K562 (cell line): ENCODE measurements around the gene MOB1B. TPM values are rescaled to one million over a fixed set of nuclear protein-coding genes. Genes with fewer than 3 reads are reported as not detected.

ENCODE experiments used
- ELF1 ChIP-seq: fragments of 200-800 bp; sonication (Bioruptor generic); IDR thresholded peaks from 2 replicates; pipeline ENCODE4 v1.6.1; 2016; ENCODE audit warnings: missing genetic modification characterization, missing compliant biosample characterization
- EWSR1 ChIP-seq: fragments of 450-650 bp; IDR thresholded peaks from 2 replicates; pipeline ENCODE4 v1.6.1; 2018; ENCODE audit warnings: borderline replicate concordance, mild to moderate bottlenecking, low read depth, moderate library complexity; ENCODE audit not compliant: partially characterized antibody
- FIP1L1 ChIP-seq: fragments of 200-400 bp; formaldehyde crosslinking; IDR thresholded peaks from 2 replicates; pipeline ENCODE4 v1.6.1; 2018; ENCODE audit warnings: mild to moderate bottlenecking, low read depth, low read length; ENCODE audit not compliant: poor library complexity, severe bottlenecking
- GTF2F1 ChIP-seq: IDR thresholded peaks from 2 replicates; pipeline ENCODE4 v1.6.1; 2011; ENCODE audit warnings: low read depth, low read length, improper control_type of control experiment
- HMGN3 ChIP-seq: IDR thresholded peaks from 2 replicates; pipeline ENCODE4 v1.6.1; 2011; ENCODE audit warnings: borderline replicate concordance, low read depth, mild to moderate bottlenecking, mixed read lengths, low read length; ENCODE audit not compliant: insufficient read length; ENCODE audit errors: extremely low read depth
- HOMEZ ChIP-seq: fragments of 250-450 bp; sonication (Bioruptor Pico); IDR thresholded peaks from 2 replicates; pipeline ENCODE4 v1.4.0; 2020; ENCODE audit warnings: mild to moderate bottlenecking, moderate library complexity
- MYBL2 ChIP-seq, 2 experiments: fragments of 450-650 bp in 1 of 2; sonication (generic) in 1 of 2; formaldehyde crosslinking in 1 of 2; IDR thresholded peaks; 2 replicates each; pipeline versions ENCODE4 v1.6.1 to v1.8.1; 2017 to 2022; ENCODE audit warnings: borderline replicate concordance in 1 of 2, inconsistent platforms in 1 of 2, low read depth in 1 of 2, mild to moderate bottlenecking in 1 of 2, missing genetic modification reagents in 1 of 2, moderate library complexity in 1 of 2
- PRMT5 ChIP-seq: sonication (generic); formaldehyde crosslinking; IDR thresholded peaks from 2 replicates; pipeline ENCODE4 v1.5.0; 2020; ENCODE audit warnings: missing genetic modification reagents
- PTBP1 ChIP-seq: fragments of 200-400 bp; formaldehyde crosslinking; IDR thresholded peaks from 2 replicates; pipeline ENCODE4 v1.6.1; 2017; ENCODE audit warnings: low read depth, low read length
- RBM39 ChIP-seq: fragments of 200-400 bp; formaldehyde crosslinking; optimal IDR thresholded peaks from 2 replicates; pipeline ENCODE3; 2018; ENCODE audit warnings: low read depth, low read length
- SMARCA5 ChIP-seq: fragments of 450-650 bp; IDR thresholded peaks from 2 replicates; pipeline ENCODE4 v1.6.1; 2016
- THRA ChIP-seq: fragments of 450-650 bp; IDR thresholded peaks from 2 replicates; pipeline ENCODE4 v1.6.1; 2017; ENCODE audit warnings: mild to moderate bottlenecking, moderate library complexity
- ZNF124 ChIP-seq: sonication (generic); formaldehyde crosslinking; IDR thresholded peaks from 2 replicates; pipeline ENCODE4 v1.8.1; 2022; ENCODE audit warnings: missing genetic modification reagents
- ZNF143 ChIP-seq: sonication (generic); formaldehyde crosslinking; IDR thresholded peaks from 2 replicates; pipeline ENCODE4 v1.9.0; 2022; ENCODE audit warnings: mild to moderate bottlenecking, missing genetic modification reagents
- ZNF263 ChIP-seq: sonication (generic); formaldehyde crosslinking; IDR thresholded peaks from 2 replicates; pipeline ENCODE4 v1.8.0; 2022; ENCODE audit warnings: mild to moderate bottlenecking, missing genetic modification reagents, borderline replicate concordance
- ZNF316 ChIP-seq: fragments of 450-650 bp; IDR thresholded peaks from 2 replicates; pipeline ENCODE4 v1.6.1; 2016
- polyA plus RNA-seq, 8 experiments: library from polyadenylated mRNA; depleted of rRNA in 4 of 8; stranded (reverse) in 5 of 8; unstranded in 3 of 8; fragments of >200 nt; fragmentation: Nextera tagmentation in 2 of 8; fragmentation: Illumina TruSeq in 1 of 8; extraction: Ambion mirVana in 2 of 8; extraction: Trizol in 1 of 8; gene quantifications; 2 replicates each; pipeline versions ENCODE4 v1.2.1 to v1.2.3, GENCODE V29; 2011 to 2014; ENCODE audit warnings: inconsistent platforms in 1 of 8, missing spikeins in 1 of 8
- total RNA-seq, 7 experiments: library from RNA; depleted of rRNA in 6 of 7; stranded (reverse); fragments of >200 nt in 6 of 7; fragmentation: Illumina TruSeq in 2 of 7; extraction: Trizol in 2 of 7; gene quantifications; 2 replicates each; pipeline versions ENCODE4 v1.2.1 to v1.2.3, GENCODE V29; 2011 to 2021; ENCODE audit warnings: low replicate concordance in 1 of 7
- TF ChIP-seq, protein P1 (sequence below): fragments of 450-650 bp; IDR thresholded peaks from 2 replicates; pipeline ENCODE4 v1.6.1; 2016; ENCODE audit warnings: borderline replicate concordance
- TF ChIP-seq, protein P2 (sequence below): fragments of 250-450 bp; sonication (Bioruptor Pico); IDR thresholded peaks from 2 replicates; pipeline ENCODE4 v1.4.0; 2020; ENCODE audit warnings: mild to moderate bottlenecking, moderate library complexity

Gene MOB1B
- total and polyA plus RNA-seq, 9 of the 15 experiments (the other 6 are each of a cell fraction or from before 2014, with no cell fraction given) = 8.4 to 37.8 (median 19.0) TPM

- TF ChIP-seq, protein P1, sequence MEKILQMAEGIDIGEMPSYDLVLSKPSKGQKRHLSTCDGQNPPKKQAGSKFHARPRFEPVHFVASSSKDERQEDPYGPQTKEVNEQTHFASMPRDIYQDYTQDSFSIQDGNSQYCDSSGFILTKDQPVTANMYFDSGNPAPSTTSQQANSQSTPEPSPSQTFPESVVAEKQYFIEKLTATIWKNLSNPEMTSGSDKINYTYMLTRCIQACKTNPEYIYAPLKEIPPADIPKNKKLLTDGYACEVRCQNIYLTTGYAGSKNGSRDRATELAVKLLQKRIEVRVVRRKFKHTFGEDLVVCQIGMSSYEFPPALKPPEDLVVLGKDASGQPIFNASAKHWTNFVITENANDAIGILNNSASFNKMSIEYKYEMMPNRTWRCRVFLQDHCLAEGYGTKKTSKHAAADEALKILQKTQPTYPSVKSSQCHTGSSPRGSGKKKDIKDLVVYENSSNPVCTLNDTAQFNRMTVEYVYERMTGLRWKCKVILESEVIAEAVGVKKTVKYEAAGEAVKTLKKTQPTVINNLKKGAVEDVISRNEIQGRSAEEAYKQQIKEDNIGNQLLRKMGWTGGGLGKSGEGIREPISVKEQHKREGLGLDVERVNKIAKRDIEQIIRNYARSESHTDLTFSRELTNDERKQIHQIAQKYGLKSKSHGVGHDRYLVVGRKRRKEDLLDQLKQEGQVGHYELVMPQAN = no peak
- TF ChIP-seq GTF2F1 (no peak), ZNF124 (CRISPR knock-in tag) (no peak), EWSR1 (no peak), MYBL2 (IDR thresholded peaks at IDR 0.05; ENCODE audit: low read depth) (no peak), MYBL2 (CRISPR knock-in tag; IDR thresholded peaks at IDR 0.05; ENCODE audit: borderline replicate concordance) (no peak), THRA (no peak), ZNF263 (no peak), PRMT5 (CRISPR knock-in tag) (no peak), RBM39 (no peak), ELF1 (tag) (peak; percentile 67), ZNF316 (no peak), PTBP1 (no peak), SMARCA5 (no peak), ZNF143 (no peak), HOMEZ (no peak), HMGN3 (peak; percentile 65), FIP1L1 (no peak)
- TF ChIP-seq, protein P2, sequence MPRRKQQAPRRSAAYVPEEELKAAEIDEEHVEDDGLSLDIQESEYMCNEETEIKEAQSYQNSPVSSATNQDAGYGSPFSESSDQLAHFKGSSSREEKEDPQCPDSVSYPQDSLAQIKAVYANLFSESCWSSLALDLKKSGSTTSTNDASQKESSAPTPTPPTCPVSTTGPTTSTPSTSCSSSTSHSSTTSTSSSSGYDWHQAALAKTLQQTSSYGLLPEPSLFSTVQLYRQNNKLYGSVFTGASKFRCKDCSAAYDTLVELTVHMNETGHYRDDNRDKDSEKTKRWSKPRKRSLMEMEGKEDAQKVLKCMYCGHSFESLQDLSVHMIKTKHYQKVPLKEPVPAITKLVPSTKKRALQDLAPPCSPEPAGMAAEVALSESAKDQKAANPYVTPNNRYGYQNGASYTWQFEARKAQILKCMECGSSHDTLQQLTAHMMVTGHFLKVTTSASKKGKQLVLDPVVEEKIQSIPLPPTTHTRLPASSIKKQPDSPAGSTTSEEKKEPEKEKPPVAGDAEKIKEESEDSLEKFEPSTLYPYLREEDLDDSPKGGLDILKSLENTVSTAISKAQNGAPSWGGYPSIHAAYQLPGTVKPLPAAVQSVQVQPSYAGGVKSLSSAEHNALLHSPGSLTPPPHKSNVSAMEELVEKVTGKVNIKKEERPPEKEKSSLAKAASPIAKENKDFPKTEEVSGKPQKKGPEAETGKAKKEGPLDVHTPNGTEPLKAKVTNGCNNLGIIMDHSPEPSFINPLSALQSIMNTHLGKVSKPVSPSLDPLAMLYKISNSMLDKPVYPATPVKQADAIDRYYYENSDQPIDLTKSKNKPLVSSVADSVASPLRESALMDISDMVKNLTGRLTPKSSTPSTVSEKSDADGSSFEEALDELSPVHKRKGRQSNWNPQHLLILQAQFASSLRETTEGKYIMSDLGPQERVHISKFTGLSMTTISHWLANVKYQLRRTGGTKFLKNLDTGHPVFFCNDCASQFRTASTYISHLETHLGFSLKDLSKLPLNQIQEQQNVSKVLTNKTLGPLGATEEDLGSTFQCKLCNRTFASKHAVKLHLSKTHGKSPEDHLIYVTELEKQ = no peak
Observed at GRCh38 chr4:70901984-70902576, at the start of gene MOB1B (continued).
